Limb (tissue), 2 donors: Measurements from ENCODE around the gene GLI1.
"Not testable (repeated sequence)": the region's sequence is repeated elsewhere in the genome, so short reads cannot be mapped to it uniquely, and the experiment has no call there.

ENCODE experiments used
- DNase-seq, 2 donors: peaks; one replicate each; pipeline ENCODE4 v3.0.0-alpha.2; 2016; ENCODE audit errors: extremely low spot score in 2 of 2

Gene GLI1

DNA sequence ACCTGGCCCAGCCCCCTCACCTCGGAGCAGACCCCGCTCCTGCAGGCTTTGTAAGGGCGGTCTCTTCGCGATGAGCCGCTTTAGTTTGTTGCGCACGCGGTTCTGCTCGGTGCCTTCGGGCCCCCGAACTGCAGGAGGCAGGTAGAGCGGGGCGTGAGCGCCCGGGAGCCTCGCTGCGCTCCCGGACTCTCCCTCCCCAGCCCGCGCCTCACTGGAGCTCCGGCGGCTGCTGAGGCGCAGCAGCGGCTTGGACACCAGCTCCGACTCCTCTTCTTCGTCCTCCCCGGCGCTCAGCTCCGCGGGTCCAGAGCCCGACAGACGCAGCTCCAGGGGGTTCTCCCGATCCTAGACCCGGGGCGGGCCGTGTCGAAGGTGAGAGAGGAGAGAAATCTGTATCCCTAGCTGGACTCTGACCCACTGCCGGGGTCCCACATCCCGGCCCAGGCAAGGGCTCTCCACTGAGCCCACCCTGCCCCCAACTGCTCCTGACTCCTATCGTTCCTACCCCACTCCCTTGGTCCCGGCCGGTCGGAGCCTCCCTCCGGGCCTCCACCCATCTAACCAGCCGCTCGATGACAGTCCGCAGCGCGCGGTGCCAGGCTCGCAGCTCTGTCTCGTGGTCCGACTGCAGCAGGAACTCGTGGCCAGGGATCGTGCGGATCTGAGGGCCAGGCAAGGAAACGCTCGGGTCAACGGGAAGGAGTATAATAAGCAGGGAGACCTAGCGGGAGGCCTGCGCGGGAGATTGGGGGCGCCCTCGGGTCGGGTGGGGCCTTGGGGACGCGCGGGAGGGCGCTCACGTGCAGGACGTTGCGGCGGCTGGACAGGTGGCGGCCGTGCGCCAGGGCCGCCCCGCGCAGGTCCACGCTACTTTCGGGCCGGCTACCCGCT, 15.9 kb downstream of the GLI1 start:
- DNase-seq = no peak

DNA sequence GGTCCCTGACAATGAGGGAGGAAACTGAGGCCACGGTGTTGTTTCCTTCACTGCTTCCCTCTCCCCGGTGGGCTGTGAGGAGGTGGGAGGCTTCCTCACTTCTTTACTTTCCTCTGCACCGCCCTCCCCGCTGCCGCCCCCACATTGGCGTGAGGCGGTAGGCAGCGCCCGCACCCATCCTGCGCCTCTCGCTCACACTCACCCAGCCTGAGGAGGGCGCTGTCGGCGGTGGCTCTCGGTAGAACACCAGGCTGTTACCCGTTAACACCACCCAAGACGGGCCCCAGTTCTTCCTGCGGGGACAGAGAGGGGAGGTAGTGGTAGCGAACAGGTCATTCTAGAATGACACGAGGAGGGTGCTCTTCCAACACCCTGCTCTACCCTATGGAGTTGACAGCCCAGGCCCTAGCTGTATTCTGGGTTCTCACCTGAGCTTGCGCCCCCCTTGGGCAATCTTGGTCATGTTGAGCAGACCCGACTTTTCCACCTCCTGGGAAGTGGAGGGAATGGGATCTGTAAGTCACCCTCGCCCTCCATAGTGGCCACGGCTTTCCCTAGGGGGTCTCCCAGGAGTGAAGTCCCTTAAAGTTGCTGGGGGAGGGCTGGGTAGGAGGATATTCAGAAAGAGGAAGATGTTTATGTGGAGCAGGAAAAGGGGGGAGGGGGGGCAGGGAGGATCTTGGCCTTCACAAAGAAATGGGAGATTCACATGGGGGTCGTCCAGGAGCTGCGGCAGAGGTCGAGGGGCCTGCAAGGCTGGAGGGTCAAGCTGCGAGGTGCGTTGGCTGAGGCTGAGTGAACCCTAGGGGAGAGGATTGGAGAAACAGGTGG, 16.8 kb downstream of the GLI1 start:
- no peak for DNase-seq

- no peak for DNase-seq
These were observed 17.6 kb downstream of the GLI1 start for GRCh38 chr12:57476993-57477709.

GRCh38 chr12:57477710-57478681, 18.4 kb downstream of the GLI1 start:
- DNase-seq = no peak

DNA sequence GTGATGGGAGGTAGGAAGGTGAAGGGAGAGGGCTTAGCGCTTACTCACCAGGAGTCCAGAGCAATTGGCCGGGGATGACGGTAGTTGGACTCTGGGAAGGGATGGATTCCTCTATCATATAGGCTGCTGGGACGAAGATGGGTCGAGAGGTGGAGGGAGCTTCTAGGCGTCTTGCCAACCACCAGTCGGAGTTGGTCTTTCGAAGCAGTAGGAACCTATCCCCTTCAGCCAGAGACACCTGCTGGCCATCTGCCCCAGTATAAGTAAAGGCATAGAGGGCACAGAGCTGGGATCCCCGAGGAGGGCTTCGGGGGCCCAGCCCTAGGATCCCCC, 19.4 kb downstream of the GLI1 start:
- DNase-seq = no peak

DNA sequence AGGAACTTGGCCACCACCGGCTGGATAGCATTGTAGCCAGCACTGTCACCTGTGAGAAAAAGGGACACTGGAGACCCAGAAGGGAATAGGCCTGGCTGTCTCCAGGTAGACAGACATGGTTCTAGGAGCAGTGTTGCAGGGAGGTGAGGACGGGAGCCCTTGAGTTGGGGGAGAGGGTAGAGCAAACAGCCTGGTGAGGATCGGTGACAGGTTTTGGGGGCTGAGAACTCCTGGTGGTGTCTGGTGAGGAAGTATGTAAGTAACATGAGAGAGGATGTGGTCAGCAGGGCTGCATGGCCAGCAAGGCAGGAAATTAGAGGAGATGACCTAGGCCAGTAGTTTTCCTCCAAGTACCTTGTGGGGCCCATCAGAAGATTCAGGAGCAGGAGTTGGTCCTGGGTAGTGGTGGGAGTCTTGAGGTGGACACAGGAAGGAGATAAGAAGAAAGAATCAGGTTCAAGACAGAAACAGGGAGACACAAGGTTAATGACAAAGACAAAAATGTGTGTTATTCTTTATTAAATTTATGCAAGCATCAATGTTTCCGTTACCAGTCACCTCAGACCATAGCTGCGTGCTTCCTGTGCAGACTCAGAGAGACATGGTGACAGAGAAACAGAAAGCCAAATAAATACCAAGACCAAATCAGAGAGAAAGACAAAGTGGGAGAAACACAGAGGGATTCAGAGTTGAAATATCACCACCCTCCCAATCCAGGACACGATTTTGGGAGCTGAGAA, 20.0 kb downstream of the GLI1 start, which contains the start of gene ARHGAP9:
Gene ARHGAP9, minus strand, starts transcription at position 491 of the 740 bp plus-strand sequence. Its CDS starts 460 bp downstream, at position 31.
- no peak for DNase-seq

DNA sequence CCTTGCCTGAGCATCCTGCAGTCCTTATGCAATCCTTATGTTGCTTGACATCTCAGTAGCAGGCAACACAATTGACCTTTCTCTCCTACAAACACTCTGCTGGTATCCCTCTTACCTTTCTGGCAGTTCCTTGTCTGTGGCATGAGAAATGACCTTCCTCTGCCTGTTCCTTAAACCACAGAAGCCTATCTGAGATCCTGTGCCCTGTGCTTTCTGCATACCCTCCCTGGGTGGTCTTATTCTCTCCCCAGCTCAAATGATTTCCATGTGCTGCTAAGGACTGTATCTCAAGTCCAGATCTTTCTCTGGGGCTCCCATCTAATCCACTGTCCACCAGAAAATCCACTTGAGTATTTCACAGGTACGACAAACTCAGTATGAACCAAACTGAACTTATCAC, 22.1 kb downstream of the GLI1 start:
- no peak for DNase-seq

- no peak for DNase-seq
These were observed 23.9 kb downstream of the GLI1 start for GRCh38 chr12:57483466-57483865.

GRCh38 chr12:57485695-57486094, 26.1 kb downstream of the GLI1 start:
- no peak for DNase-seq

DNA sequence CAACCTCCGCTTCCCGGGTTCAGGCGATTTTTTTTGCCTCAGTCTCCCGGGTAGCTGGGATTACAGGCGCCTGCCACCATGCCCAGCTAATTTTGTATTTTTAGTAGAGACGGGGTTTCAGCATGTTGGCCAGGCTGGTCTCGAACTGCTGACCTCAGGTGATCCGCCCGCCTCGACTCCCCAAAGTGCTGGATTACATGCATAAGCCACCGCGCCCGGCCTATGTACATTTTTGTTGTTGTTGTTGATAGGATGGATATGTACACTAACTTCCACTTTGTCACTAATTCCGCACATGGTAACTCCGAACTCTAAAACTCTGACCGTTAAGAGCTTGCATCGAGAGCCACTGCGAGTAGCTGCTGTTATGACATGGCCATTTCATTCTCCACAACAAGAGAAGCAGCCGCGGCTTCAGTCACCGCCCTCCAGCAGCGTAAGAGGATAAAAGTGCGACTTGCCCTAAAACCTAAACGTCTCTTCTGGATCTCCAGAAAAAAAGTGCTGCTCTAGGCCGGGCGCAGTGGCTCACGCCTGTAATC, 27.5 kb downstream of the GLI1 start:
- DNase-seq = no peak

GRCh38 chr12:57487597-57488401, 28.2 kb downstream of the GLI1 start, which contains the start of gene MARS1:
Gene MARS1, plus strand, starts transcription at chr12:57488068. Its CDS starts 23 bp downstream, at chr12:57488091.
- peak; percentile 91 to 98 for DNase-seq

GRCh38 chr12:57488402-57489156, 29.0 kb downstream of the GLI1 start:
- DNase-seq = no peak

DNA sequence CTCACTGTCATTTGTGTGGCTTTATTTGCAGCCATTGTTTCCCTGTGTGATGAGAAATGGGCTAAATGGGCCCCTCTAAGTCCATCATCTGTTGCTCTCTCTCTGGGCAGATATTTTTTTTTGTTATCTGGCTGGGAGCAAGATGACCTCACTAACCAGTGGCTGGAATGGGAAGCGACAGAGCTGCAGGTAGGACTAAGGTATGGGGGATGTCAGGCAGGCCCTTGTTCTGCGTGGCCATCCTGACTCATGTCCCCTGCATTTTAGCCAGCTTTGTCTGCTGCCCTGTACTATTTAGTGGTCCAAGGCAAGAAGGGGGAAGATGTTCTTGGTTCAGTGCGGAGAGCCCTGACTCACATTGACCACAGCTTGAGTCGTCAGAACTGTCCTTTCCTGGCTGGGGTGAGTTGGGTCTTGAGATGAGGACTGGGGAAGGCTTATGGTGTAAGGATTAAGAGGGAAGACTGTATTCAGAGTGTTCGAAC, 29.6 kb downstream of the GLI1 start:
- no peak for DNase-seq

DNA sequence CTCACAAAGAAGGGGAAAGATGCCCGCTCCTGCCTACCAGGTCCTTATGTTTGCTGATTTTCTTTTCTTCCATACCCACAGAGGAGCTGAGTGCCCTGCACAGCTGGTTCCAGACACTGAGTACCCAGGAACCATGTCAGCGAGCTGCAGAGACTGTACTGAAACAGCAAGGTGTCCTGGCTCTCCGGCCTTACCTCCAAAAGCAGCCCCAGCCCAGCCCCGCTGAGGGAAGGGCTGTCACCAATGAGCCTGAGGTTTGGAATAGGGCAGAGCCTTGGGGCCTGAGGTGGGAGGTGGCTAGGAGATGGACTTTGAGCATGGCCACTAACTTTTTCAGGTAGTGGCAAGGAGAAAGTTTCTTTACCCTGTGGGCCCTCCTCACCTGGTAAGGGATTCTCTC, 30.5 kb downstream of the GLI1 start:
- no peak for DNase-seq

GRCh38 chr12:57491393-57492280, 32.1 kb downstream of the GLI1 start:
- no peak for DNase-seq

GRCh38 chr12:57495051-57495701, 35.6 kb downstream of the GLI1 start:
- DNase-seq = not testable (repeated sequence)
